ENCODE data around the gene ZIC1. TPM values are rescaled to one million over a fixed set of nuclear protein-coding genes. Genes with fewer than 3 reads are reported as not detected.

The ZIC1 gene
- total RNA-seq, 2 experiments from 2014 or later = not detected

- Mint-ChIP-seq H3K36me3 (ENCODE audit: low read depth) (peaks cover 29% of the 10 kb centered on the region), H3K4me3 (peak overlapping the region; percentile 42), H3K27ac (peak overlapping the region; percentile 56), H3K27me3 (peaks cover 70% of the 10 kb centered on the region), H3K4me1 (peaks cover 23% of the 10 kb centered on the region), H3K9me3 (peaks cover 6% of the 10 kb centered on the region)
- POLR2A ChIA-PET = no interaction called here
- CTCF ChIA-PET = no interaction called here
- DNase-seq = no peak
Measured at GRCh38 chr3:147412917-147413685, 3.9 kb downstream of the ZIC1 start.

- ChIA-PET CTCF (no interaction called here), POLR2A (no interaction called here)
- no peak overlapping the region for H3K27ac Mint-ChIP-seq
- peaks cover 22% of the 10 kb centered on the region for H3K36me3 Mint-ChIP-seq (ENCODE audit: low read depth)
- DNase-seq = no peak
- H3K27me3 Mint-ChIP-seq = peaks cover 70% of the 10 kb centered on the region
- peaks cover 21% of the 10 kb centered on the region for H3K4me1 Mint-ChIP-seq
- peak overlapping the region; percentile 42 for H3K4me3 Mint-ChIP-seq
- H3K9me3 Mint-ChIP-seq = peaks cover 2% of the 10 kb centered on the region
Measured at GRCh38 chr3:147413686-147414389, 4.7 kb downstream of the ZIC1 start.

- DNase-seq = no peak
- Mint-ChIP-seq H3K9me3 (peaks cover 2% of the 10 kb centered on the region), H3K36me3 (ENCODE audit: low read depth) (peaks cover 17% of the 10 kb centered on the region), H3K27me3 (peaks cover 66% of the 10 kb centered on the region), H3K27ac (no peak overlapping the region), H3K4me3 (no peak overlapping the region), H3K4me1 (peaks cover 21% of the 10 kb centered on the region)
- POLR2A ChIA-PET = no interaction called here
- CTCF ChIA-PET = no interaction called here
Measured at GRCh38 chr3:147414390-147415138, 5.4 kb downstream of the ZIC1 start.

- Mint-ChIP-seq H3K27me3 (peaks cover 73% of the 10 kb centered on the region), H3K36me3 (ENCODE audit: low read depth) (peaks cover 17% of the 10 kb centered on the region), H3K9me3 (peaks cover 2% of the 10 kb centered on the region), H3K27ac (no peak overlapping the region), H3K4me1 (peaks cover 21% of the 10 kb centered on the region), H3K4me3 (no peak overlapping the region)
- ChIA-PET CTCF (no interaction called here), POLR2A (no interaction called here)
- no peak for DNase-seq
Measured at GRCh38 chr3:147415286-147415685, 6.1 kb downstream of the ZIC1 start.

DNA sequence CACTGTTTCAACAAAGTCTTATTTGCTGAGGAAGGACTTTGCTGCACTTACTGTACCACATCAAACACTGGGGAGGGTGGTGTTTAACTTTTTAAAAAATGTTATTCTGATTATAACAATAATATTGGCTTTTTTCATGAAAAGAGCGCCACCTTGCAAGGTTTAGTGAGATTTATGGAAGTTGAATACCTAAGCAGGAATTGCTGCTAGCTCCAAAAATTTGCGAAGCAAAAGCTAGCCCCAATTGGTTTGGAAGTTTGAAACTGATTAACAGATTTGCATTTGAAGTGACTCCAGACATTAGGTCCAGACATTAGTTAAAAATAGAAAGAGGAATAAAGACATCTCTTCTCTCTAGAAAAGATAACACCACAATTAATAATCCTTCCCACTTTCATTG, 6.7 kb downstream of the ZIC1 start:
- POLR2A ChIA-PET = no interaction called here
- Mint-ChIP-seq H3K27ac (no peak overlapping the region), H3K9me3 (peaks cover 2% of the 10 kb centered on the region), H3K36me3 (ENCODE audit: low read depth) (peaks cover 15% of the 10 kb centered on the region), H3K27me3 (peaks cover 72% of the 10 kb centered on the region), H3K4me3 (no peak overlapping the region), H3K4me1 (peaks cover 19% of the 10 kb centered on the region)
- no peak for DNase-seq
- CTCF ChIA-PET = no interaction called here

- H3K9me3 Mint-ChIP-seq = no peaks in the 10 kb centered on the region
- no peak overlapping the region for H3K27ac Mint-ChIP-seq
- peaks cover 9% of the 10 kb centered on the region for H3K4me1 Mint-ChIP-seq
- ChIA-PET POLR2A (no interaction called here), CTCF (no interaction called here)
- no peak overlapping the region for H3K4me3 Mint-ChIP-seq
- DNase-seq = no peak
- H3K36me3 Mint-ChIP-seq (ENCODE audit: low read depth) = peaks cover 5% of the 10 kb centered on the region
- H3K27me3 Mint-ChIP-seq = peaks cover 68% of the 10 kb centered on the region
Measured at GRCh38 chr3:147416931-147417330, 7.8 kb downstream of the ZIC1 start.

GRCh38 chr3:147417551-147418295, 8.6 kb downstream of the ZIC1 start:
- Mint-ChIP-seq H3K27ac (no peak overlapping the region), H3K36me3 (ENCODE audit: low read depth) (peaks cover 5% of the 10 kb centered on the region), H3K27me3 (peaks cover 70% of the 10 kb centered on the region), H3K9me3 (no peaks in the 10 kb centered on the region), H3K4me3 (no peak overlapping the region), H3K4me1 (peaks cover 5% of the 10 kb centered on the region)
- no peak for DNase-seq
- POLR2A ChIA-PET = no interaction called here
- CTCF ChIA-PET = no interaction called here

DNA sequence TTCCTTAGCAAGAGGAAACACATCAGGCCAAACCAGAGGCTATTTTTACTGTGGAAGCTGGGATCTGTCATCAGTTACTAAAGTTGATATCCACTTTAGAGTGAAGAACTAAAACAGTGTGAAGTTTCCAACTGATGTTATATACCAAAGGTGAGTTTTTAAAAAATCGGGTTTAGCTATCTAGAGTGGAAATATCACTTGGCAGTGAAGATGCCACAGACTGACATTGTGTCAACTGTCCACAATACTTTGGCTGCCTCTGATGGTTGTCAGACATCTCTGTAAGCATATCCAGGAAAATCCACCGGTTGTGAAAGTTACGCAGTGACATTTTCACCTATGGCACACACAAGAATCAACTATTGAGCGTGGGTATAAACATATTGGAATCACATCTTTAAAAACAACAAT, 9.2 kb downstream of the ZIC1 start:
- Mint-ChIP-seq H3K27me3 (peaks cover 70% of the 10 kb centered on the region), H3K36me3 (ENCODE audit: low read depth) (peaks cover 1% of the 10 kb centered on the region), H3K9me3 (no peaks in the 10 kb centered on the region), H3K4me1 (peaks cover 2% of the 10 kb centered on the region), H3K27ac (no peak overlapping the region), H3K4me3 (no peak overlapping the region)
- POLR2A ChIA-PET = no interaction called here
- DNase-seq = no peak
- CTCF ChIA-PET = no interaction called here

- peaks cover 72% of the 10 kb centered on the region for H3K27me3 Mint-ChIP-seq
- DNase-seq = no peak
- H3K4me1 Mint-ChIP-seq = no peaks in the 10 kb centered on the region
- no peak overlapping the region for H3K27ac Mint-ChIP-seq
- no peaks in the 10 kb centered on the region for H3K36me3 Mint-ChIP-seq (ENCODE audit: low read depth)
- POLR2A ChIA-PET = no interaction called here
- H3K4me3 Mint-ChIP-seq = no peak overlapping the region
- no peaks in the 10 kb centered on the region for H3K9me3 Mint-ChIP-seq
- CTCF ChIA-PET = no interaction called here
Measured at GRCh38 chr3:147418808-147419701, 9.9 kb downstream of the ZIC1 start.

- Mint-ChIP-seq H3K27me3 (peaks cover 68% of the 10 kb centered on the region), H3K27ac (no peak overlapping the region), H3K9me3 (no peaks in the 10 kb centered on the region), H3K4me1 (no peaks in the 10 kb centered on the region), H3K36me3 (ENCODE audit: low read depth) (no peaks in the 10 kb centered on the region), H3K4me3 (no peak overlapping the region)
- ChIA-PET CTCF (no interaction called here), POLR2A (no interaction called here)
- DNase-seq = no peak
Measured at GRCh38 chr3:147419781-147420224, 10.6 kb downstream of the ZIC1 start.

- no peak for DNase-seq
- ChIA-PET POLR2A (no interaction called here), CTCF (no interaction called here)
- no peak overlapping the region for H3K27ac Mint-ChIP-seq
- H3K9me3 Mint-ChIP-seq = no peaks in the 10 kb centered on the region
- H3K27me3 Mint-ChIP-seq = peaks cover 63% of the 10 kb centered on the region
- H3K36me3 Mint-ChIP-seq (ENCODE audit: low read depth) = no peaks in the 10 kb centered on the region
- no peaks in the 10 kb centered on the region for H3K4me1 Mint-ChIP-seq
- no peak overlapping the region for H3K4me3 Mint-ChIP-seq
Measured at GRCh38 chr3:147420353-147421183, 11.4 kb downstream of the ZIC1 start.
